ENCODE measurements around the gene LARGE1.

LARGE1 gene

DNA sequence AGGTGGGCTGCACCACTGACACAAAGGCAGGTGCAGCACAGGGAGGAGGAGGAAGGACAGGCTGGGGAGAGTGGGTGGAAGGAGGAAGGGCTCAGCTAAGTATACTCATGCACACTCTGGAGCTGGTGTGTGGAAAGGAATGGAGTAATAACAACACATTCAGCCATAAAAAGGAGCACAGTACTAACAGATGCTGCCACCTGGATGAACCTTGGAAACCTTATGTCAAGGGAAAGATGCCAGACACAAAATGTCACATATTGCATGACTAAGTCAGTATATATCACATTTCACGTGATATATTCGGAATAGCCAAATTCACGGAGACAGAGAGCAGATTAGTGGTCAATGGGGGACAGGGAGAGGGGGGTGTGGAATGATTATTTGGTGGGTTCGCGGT, 472.5 kb downstream of the LARGE1 start:
- no peak overlapping the region for H3K4me3 ChIP-seq (ENCODE audit: low read depth, low read length)
- no peak for DNase-seq (ENCODE audit: low read depth)
- TF ChIP-seq MYC (IDR thresholded peaks at IDR 0.05; ENCODE audit: low read depth, low read length), result no peak
- no peak for TF ChIP-seq POLR2A (IDR thresholded peaks at IDR 0.05; ENCODE audit: extremely low read depth, insufficient read length)
- TF ChIP-seq, protein P1, sequence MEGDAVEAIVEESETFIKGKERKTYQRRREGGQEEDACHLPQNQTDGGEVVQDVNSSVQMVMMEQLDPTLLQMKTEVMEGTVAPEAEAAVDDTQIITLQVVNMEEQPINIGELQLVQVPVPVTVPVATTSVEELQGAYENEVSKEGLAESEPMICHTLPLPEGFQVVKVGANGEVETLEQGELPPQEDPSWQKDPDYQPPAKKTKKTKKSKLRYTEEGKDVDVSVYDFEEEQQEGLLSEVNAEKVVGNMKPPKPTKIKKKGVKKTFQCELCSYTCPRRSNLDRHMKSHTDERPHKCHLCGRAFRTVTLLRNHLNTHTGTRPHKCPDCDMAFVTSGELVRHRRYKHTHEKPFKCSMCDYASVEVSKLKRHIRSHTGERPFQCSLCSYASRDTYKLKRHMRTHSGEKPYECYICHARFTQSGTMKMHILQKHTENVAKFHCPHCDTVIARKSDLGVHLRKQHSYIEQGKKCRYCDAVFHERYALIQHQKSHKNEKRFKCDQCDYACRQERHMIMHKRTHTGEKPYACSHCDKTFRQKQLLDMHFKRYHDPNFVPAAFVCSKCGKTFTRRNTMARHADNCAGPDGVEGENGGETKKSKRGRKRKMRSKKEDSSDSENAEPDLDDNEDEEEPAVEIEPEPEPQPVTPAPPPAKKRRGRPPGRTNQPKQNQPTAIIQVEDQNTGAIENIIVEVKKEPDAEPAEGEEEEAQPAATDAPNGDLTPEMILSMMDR (IDR thresholded peaks at IDR 0.05; ENCODE audit: low read depth, low read length), result no peak
- no peak for TF ChIP-seq MAX (IDR thresholded peaks at IDR 0.05; ENCODE audit: low read depth, low read length)

- TF ChIP-seq, protein P1 (IDR thresholded peaks at IDR 0.05; ENCODE audit: low read depth, low read length), result no peak
- TF ChIP-seq POLR2A (IDR thresholded peaks at IDR 0.05; ENCODE audit: extremely low read depth, insufficient read length) (no peak), MAX (IDR thresholded peaks at IDR 0.05; ENCODE audit: low read depth, low read length) (no peak), MYC (IDR thresholded peaks at IDR 0.05; ENCODE audit: low read depth, low read length) (no peak)
- no peak for DNase-seq (ENCODE audit: low read depth)
- no peak overlapping the region for H3K4me3 ChIP-seq (ENCODE audit: low read depth, low read length)
These were observed 476.6 kb downstream of the LARGE1 start for GRCh38 chr22:33443683-33444082.

- no peak for DNase-seq (ENCODE audit: low read depth)
- H3K4me3 ChIP-seq (ENCODE audit: low read depth, low read length), result no peak overlapping the region
- no peak for TF ChIP-seq POLR2A (IDR thresholded peaks at IDR 0.05; ENCODE audit: extremely low read depth, insufficient read length)
- TF ChIP-seq, protein P1 (IDR thresholded peaks at IDR 0.05; ENCODE audit: low read depth, low read length), result no peak
These were observed 479.5 kb downstream of the LARGE1 start for GRCh38 chr22:33440756-33441155.

DNA sequence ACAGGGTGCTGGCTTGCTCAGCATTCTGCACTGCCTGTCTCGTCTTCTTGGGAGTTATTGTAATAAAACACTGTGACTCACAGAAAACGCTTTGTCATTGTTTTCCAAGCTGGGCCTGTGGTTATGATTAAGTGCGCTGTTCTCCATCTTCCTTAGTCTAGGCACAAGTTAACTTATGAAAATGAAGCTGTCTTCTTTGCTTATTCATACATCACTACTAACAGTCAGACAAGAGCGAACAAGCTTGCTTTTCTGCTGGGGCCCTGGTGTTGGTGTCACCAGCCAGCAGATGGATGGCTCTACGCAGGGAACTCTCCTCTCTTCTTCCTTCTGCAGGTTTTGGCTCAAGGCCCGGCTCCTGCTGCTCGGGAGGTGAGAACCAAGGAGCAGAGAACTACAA, 482.0 kb downstream of the LARGE1 start:
- H3K4me3 ChIP-seq (ENCODE audit: low read depth, low read length), result no peak overlapping the region
- TF ChIP-seq MYC (IDR thresholded peaks at IDR 0.05; ENCODE audit: low read depth, low read length) (no peak), MAX (IDR thresholded peaks at IDR 0.05; ENCODE audit: low read depth, low read length) (no peak), POLR2A (IDR thresholded peaks at IDR 0.05; ENCODE audit: extremely low read depth, insufficient read length) (no peak)
- TF ChIP-seq, protein P1 (IDR thresholded peaks at IDR 0.05; ENCODE audit: low read depth, low read length), result no peak
- DNase-seq (ENCODE audit: low read depth), result peak; percentile 78

GRCh38 chr22:33431300-33431699, 489.0 kb downstream of the LARGE1 start:
- TF ChIP-seq, protein P1 (IDR thresholded peaks at IDR 0.05; ENCODE audit: low read depth, low read length), result no peak
- TF ChIP-seq MYC (IDR thresholded peaks at IDR 0.05; ENCODE audit: low read depth, low read length), result no peak
- no peak for TF ChIP-seq MAX (IDR thresholded peaks at IDR 0.05; ENCODE audit: low read depth, low read length)
- TF ChIP-seq POLR2A (IDR thresholded peaks at IDR 0.05; ENCODE audit: extremely low read depth, insufficient read length), result no peak
- no peak overlapping the region for H3K4me3 ChIP-seq (ENCODE audit: low read depth, low read length)
- DNase-seq (ENCODE audit: low read depth), result no peak

DNA sequence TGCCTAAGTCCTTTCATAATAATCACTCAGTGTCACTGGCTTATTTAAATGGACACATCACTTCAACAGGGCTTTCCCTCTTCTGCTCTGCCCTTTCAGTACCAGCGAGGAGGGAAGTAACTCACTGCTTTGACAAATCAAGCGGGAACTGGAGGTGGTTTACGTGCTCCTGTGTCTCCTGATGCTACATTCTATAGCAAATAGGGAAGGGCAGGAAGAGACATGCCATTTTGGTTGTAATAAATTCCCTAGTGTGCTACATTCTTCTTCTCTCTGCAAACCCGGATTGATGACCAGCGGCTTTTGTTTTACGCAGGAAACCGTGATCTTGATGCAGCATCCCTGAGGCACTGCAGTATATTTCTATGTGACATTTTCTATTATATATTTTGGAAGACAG, 491.0 kb downstream of the LARGE1 start:
- TF ChIP-seq MYC (IDR thresholded peaks at IDR 0.05; ENCODE audit: low read depth, low read length) (no peak), POLR2A (IDR thresholded peaks at IDR 0.05; ENCODE audit: extremely low read depth, insufficient read length) (no peak), MAX (IDR thresholded peaks at IDR 0.05; ENCODE audit: low read depth, low read length) (no peak)
- TF ChIP-seq, protein P1 (IDR thresholded peaks at IDR 0.05; ENCODE audit: low read depth, low read length), result no peak
- DNase-seq (ENCODE audit: low read depth), result no peak
- no peak overlapping the region for H3K4me3 ChIP-seq (ENCODE audit: low read depth, low read length)

All from NB4 (cell line).